ENCODE data around the gene UCN2.
"Not testable (repeated sequence)": the region's sequence is repeated elsewhere in the genome, so short reads cannot be mapped to it uniquely, and the experiment has no call there.

The UCN2 gene

GRCh38 chr3:48538451-48538850 lies 25.1 kb downstream of the UCN2 start:
- DNase-seq (ENCODE audit: low read depth, low spot score), result no peak

- DNase-seq (ENCODE audit: low read depth, low spot score), result no peak
Observed at GRCh38 chr3:48536785-48537184, 26.8 kb downstream of the UCN2 start.

DNA sequence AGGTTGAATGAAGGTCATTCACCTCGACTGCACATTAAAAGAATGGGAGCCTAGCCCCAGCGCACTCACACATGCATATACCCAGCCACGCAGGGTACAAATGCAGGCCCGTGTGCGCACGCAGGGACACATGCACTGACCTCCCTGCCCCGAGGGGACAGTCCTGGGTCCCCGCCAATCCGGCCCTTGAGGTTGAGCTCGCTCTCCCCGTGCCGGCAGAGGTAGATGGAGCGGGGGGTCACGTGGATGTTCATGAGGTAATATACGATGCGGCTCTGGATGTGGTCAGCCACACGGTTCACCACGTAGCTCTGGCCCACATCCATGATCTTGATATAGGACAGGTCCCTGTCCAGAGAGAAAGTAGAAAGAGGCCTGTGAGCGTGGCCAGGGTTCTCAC lies 27.5 kb downstream of the UCN2 start:
- DNase-seq (ENCODE audit: low read depth, low spot score), result no peak

DNA sequence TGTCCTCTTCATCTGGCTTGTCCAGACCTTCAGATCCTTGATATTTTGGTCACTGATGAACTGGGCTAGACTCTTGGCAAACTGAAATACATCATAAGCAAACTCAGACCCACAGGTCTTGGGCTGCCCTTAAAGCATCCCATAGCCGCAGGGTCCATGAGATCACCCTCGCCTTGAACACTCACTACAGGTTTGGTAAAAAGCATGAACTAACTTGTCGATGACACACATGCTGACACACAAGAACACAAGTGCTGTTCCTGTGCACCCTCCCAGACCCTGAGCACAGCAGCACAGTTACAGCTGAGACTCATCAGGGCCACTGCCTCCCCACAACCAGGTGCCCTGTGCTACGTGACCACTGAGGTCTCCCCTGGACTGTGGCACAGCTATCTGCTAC lies 28.0 kb downstream of the UCN2 start:
- DNase-seq (ENCODE audit: low read depth, low spot score), result no peak

DNA sequence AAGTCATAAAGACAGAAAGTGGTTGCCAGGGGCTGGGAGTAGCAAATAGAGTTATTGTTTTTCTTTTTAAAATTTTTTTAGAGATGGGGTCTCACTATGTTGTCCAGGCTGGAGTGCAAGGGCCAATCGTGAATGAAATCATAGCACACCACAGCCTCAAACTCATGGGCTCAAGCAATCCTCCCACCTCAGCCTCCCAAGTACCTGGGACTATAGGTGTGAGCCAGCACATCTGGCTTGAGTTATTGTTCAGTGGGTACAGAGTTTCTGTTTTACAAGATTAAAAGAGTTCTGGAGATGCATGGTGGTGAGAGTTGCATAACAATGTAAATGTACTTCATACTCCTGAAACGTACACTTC lies 30.6 kb downstream of the UCN2 start:
- no peak for DNase-seq (ENCODE audit: low read depth, low spot score)

GRCh38 chr3:48532271-48532976 lies 31.2 kb downstream of the UCN2 start:
- DNase-seq (ENCODE audit: low read depth, low spot score), result no peak

DNA sequence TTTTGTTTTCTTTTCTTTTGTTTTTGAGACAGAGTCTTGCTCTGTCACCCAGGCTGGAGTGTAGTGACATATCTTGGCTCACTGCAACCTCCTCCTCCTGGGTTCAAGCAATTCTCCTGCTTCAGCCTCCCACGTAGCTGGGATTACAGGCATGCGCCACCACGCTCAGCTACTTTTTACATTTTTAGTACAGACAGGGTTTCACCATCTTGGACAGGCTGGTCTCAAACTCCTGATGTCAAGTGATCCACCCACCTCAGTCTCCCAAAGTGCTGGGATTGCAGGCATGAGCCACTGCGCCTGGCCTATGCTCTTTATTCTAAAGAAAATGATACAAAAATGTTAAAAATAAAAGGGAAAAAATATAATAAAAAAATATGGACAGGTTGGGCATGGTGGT lies 32.9 kb downstream of the UCN2 start:
- DNase-seq (ENCODE audit: low read depth, low spot score), result not testable (repeated sequence)

DNA sequence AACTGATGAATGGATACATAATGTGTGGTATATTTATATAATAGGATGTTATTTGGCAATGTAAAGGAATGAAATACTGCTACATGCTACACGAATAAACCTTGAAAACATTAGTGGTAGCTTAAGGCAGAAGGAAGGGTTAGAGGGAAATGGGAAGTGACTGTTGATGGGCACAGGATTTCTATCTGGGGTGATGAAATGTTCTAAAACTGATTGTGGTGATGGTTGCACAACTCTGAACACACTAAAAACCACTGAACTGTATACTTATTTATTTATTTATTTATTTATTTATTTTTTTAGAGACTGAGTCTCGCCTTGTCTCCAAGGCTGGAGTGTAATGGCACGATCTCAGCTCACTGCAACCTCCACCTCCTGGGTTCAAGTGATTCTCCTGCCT lies 34.8 kb downstream of the UCN2 start:
- no peak for DNase-seq (ENCODE audit: low read depth, low spot score)

DNA sequence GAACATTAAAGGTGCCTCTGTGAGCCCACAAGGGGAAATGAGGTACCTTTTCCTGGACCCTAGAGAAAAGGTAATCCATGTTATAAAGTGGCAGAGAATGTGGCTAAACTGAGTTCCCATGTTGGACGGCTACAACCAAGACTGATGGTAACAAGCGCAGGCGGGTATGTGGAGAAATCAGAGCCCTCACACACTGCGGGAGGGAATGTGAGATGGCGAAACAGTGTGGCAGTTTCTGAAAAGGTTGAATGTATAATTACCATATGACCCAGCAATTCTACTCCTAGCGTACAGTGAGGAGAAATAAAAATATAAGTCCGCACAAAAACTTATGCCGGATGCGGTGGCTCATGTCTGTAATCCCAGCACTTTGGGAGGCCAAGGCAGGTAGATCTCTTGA lies 35.5 kb downstream of the UCN2 start:
- no peak for DNase-seq (ENCODE audit: low read depth, low spot score)

- no peak for DNase-seq (ENCODE audit: low read depth, low spot score)
Observed at GRCh38 chr3:48524970-48525369, 38.6 kb downstream of the UCN2 start.

GRCh38 chr3:48521635-48522034 lies 41.9 kb downstream of the UCN2 start:
- no peak for DNase-seq (ENCODE audit: low read depth, low spot score)

DNA sequence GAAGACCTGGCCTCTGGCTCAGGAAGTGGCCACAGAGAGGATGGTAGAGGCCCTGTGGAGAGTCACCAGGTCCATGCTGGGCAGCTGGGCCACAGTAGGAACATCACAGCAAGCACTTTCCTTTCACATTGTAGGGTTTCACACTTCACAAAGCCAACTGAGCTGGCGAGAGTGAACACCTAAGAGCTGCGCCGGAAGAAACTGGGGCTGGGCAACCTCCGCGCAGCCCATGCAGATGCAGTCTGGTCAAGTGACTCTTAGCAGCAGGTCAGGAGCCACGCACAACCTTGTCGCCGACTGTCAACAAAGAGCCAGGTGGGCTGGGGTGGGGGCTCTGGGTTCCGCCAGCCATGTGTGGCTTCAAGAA lies 44.3 kb downstream of the UCN2 start:
- no peak for DNase-seq (ENCODE audit: low read depth, low spot score)

GRCh38 chr3:48518638-48519276 lies 44.8 kb downstream of the UCN2 start:
- DNase-seq (ENCODE audit: low read depth, low spot score), result no peak

GRCh38 chr3:48518069-48518468 lies 45.5 kb downstream of the UCN2 start:
- DNase-seq (ENCODE audit: low read depth, low spot score), result no peak

GRCh38 chr3:48516571-48516970 lies 47.0 kb downstream of the UCN2 start:
- no peak for DNase-seq (ENCODE audit: low read depth, low spot score)

DNA sequence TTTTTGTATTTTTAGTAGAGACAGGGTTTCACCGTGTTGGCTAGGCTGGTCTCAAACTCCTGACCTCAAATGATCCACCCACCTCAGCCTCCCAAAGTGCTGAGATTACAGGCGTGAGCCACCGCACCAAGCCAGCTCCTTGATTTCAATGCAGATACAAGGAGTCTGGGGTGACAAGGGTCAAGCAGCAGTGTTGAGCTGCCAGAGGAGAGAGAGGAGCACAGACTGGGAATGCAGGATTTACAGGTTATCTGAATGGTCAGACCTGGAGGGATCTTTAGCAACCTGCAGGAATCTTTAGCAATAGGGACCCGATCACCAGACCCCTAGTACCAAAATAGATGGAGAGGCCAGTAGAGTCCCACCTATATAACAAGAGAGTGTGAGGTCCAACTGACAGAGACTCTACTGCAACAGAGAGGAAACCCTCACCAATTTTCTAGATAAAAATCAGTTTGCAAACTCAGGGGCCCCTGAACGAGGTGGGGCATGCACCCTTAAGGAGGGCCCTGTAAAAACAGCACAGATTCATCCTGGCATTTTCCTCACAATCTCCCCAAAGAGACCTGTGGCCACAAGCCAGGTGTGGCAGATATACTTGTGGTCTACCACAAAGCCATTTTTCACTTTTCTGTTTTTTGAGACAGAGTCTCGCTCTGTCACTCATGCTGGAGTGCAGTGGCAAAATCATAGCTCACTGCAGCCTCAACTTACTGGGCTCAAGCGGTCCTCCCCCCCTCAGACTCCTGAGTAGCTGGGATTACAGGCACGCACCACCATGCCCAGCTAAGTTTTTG lies 49.0 kb downstream of the UCN2 start:
- DNase-seq (ENCODE audit: low read depth, low spot score), result no peak
